ENCODE measurements around the gene HPD. TPM values are rescaled to one million over a fixed set of nuclear protein-coding genes. Genes with fewer than 3 reads are reported as not detected.

HPD gene
- total RNA-seq, 1 experiment from 2014 or later = 0.11 TPM

GRCh38 chr12:121807642-121808347 is 50.9 kb downstream of the HPD start:
- no peak for DNase-seq (ENCODE audit: low read depth in 1 of 2, low spot score in 2 of 2)
- peaks cover 61% of the 10 kb centered on the region for H3K36me3 ChIP-seq
- H3K9me3 ChIP-seq (replicated peaks) = no peaks in the 10 kb centered on the region
- no peak overlapping the region for H3K27ac ChIP-seq
- peaks cover 31% of the 10 kb centered on the region for H3K4me1 ChIP-seq (replicated peaks)
- no peaks in the 10 kb centered on the region for H3K27me3 ChIP-seq (replicated peaks)
- no peak overlapping the region for H3K4me3 ChIP-seq

GRCh38 chr12:121806546-121807423 is 51.9 kb downstream of the HPD start:
- DNase-seq (ENCODE audit: low read depth in 1 of 2, low spot score in 2 of 2) = no peak
- Histone ChIP-seq H3K4me3 (peak overlapping the region; percentile 53), H3K9me3 (replicated peaks) (no peaks in the 10 kb centered on the region), H3K27me3 (replicated peaks) (no peaks in the 10 kb centered on the region), H3K27ac (peak overlapping the region; percentile 10; the same call in 1 of the 2 replicates), H3K36me3 (peaks cover 55% of the 10 kb centered on the region), H3K4me1 (replicated peaks) (peaks cover 32% of the 10 kb centered on the region)

- Histone ChIP-seq H3K4me1 (replicated peaks) (peaks cover 32% of the 10 kb centered on the region), H3K4me3 (peak overlapping the region; percentile 53), H3K27ac (peak overlapping the region; percentile 10; the same call in 1 of the 2 replicates), H3K27me3 (replicated peaks) (no peaks in the 10 kb centered on the region), H3K36me3 (peaks cover 50% of the 10 kb centered on the region), H3K9me3 (replicated peaks) (no peaks in the 10 kb centered on the region)
- DNase-seq (ENCODE audit: low read depth in 1 of 2, low spot score in 2 of 2) = peak in 1 of 2 experiments; percentile 22
Measured at GRCh38 chr12:121806009-121806545, 52.6 kb downstream of the HPD start.

- Histone ChIP-seq H3K4me3 (peak overlapping the region; percentile 53), H3K36me3 (peaks cover 48% of the 10 kb centered on the region), H3K27me3 (replicated peaks) (no peaks in the 10 kb centered on the region), H3K4me1 (replicated peaks) (peaks cover 37% of the 10 kb centered on the region), H3K9me3 (replicated peaks) (no peaks in the 10 kb centered on the region), H3K27ac (0 out of 2 replicates have a peak overlapping the region, but pooled peaks have one; percentile 10)
- peak in 1 of 2 experiments; percentile 60 for DNase-seq (ENCODE audit: low read depth in 1 of 2, low spot score in 2 of 2)
Measured at GRCh38 chr12:121805171-121806008, 53.3 kb downstream of the HPD start.

- Histone ChIP-seq H3K9me3 (replicated peaks) (no peaks in the 10 kb centered on the region), H3K36me3 (peaks cover 39% of the 10 kb centered on the region), H3K4me3 (peak overlapping the region; percentile 53), H3K27me3 (replicated peaks) (no peaks in the 10 kb centered on the region), H3K4me1 (replicated peaks) (peaks cover 43% of the 10 kb centered on the region), H3K27ac (peak overlapping the region; percentile 38)
- DNase-seq (ENCODE audit: low read depth in 1 of 2, low spot score in 2 of 2) = peak in 1 of 2 experiments; percentile 28
Measured at GRCh38 chr12:121804417-121805111, 54.1 kb downstream of the HPD start.

GRCh38 chr12:121803861-121804416 is 54.7 kb downstream of the HPD start, which contains the start of gene SETD1B:
SETD1B (plus strand) TSS chr12:121804009; CDS start chr12:121804738, 729 bp downstream.
- Histone ChIP-seq H3K36me3 (peaks cover 37% of the 10 kb centered on the region), H3K9me3 (replicated peaks) (no peaks in the 10 kb centered on the region), H3K4me3 (peak within 1 kb of the TSS; percentile 53), H3K27ac (peak within 1 kb of the TSS; percentile 99), H3K27me3 (replicated peaks) (no peaks in the 10 kb centered on the region), H3K4me1 (replicated peaks) (peaks cover 48% of the 10 kb centered on the region)
- peak; percentile 17 to 66 for DNase-seq (ENCODE audit: low read depth in 1 of 2, low spot score in 2 of 2)

GRCh38 chr12:121802843-121803698 is 55.6 kb downstream of the HPD start:
- H3K27ac ChIP-seq = peak overlapping the region; percentile 99
- peak; percentile 86 to 98 for DNase-seq (ENCODE audit: low read depth in 1 of 2, low spot score in 2 of 2)
- no peaks in the 10 kb centered on the region for H3K9me3 ChIP-seq (replicated peaks)
- H3K4me1 ChIP-seq (replicated peaks) = peaks cover 57% of the 10 kb centered on the region
- H3K27me3 ChIP-seq (replicated peaks) = no peaks in the 10 kb centered on the region
- peak overlapping the region; percentile 53 for H3K4me3 ChIP-seq
- peaks cover 37% of the 10 kb centered on the region for H3K36me3 ChIP-seq

GRCh38 chr12:121802485-121802842 is 56.2 kb downstream of the HPD start:
- Histone ChIP-seq H3K9me3 (replicated peaks) (no peaks in the 10 kb centered on the region), H3K27me3 (replicated peaks) (no peaks in the 10 kb centered on the region), H3K27ac (peak overlapping the region; percentile 99), H3K4me1 (replicated peaks) (peaks cover 58% of the 10 kb centered on the region), H3K4me3 (peak overlapping the region; percentile 53), H3K36me3 (peaks cover 36% of the 10 kb centered on the region)
- DNase-seq (ENCODE audit: low read depth in 1 of 2, low spot score in 2 of 2) = no peak

- Histone ChIP-seq H3K27me3 (replicated peaks) (no peaks in the 10 kb centered on the region), H3K36me3 (peaks cover 40% of the 10 kb centered on the region), H3K4me3 (peak overlapping the region; percentile 53), H3K9me3 (replicated peaks) (no peaks in the 10 kb centered on the region), H3K27ac (peak overlapping the region; percentile 99), H3K4me1 (replicated peaks) (peaks cover 56% of the 10 kb centered on the region)
- DNase-seq (ENCODE audit: low read depth in 1 of 2, low spot score in 2 of 2) = peak in 1 of 2 experiments; percentile 66
Measured at GRCh38 chr12:121801595-121802484, 56.8 kb downstream of the HPD start.

- peak overlapping the region; percentile 99 for H3K27ac ChIP-seq
- DNase-seq (ENCODE audit: low read depth in 1 of 2, low spot score in 2 of 2) = peak; percentile 78 to 83
- H3K36me3 ChIP-seq = peaks cover 38% of the 10 kb centered on the region
- H3K4me1 ChIP-seq (replicated peaks) = peaks cover 47% of the 10 kb centered on the region
- no peaks in the 10 kb centered on the region for H3K27me3 ChIP-seq (replicated peaks)
- peak overlapping the region; percentile 53 for H3K4me3 ChIP-seq
- no peaks in the 10 kb centered on the region for H3K9me3 ChIP-seq (replicated peaks)
Measured at GRCh38 chr12:121800694-121801594, 57.7 kb downstream of the HPD start.

Data from SJSA1 (cell line).